Kidney (tissue), 14 donors: ENCODE data around the gene SLC12A3. TPM values are rescaled to one million over a fixed set of nuclear protein-coding genes. Genes with fewer than 3 reads are reported as not detected.

Experiments
- DNase-seq, 5 donors: peaks; one replicate each; pipeline ENCODE4 v3.0.0-alpha.2; 2013 to 2020
- FAIRE-seq: peaks from 2 replicates; lab custom pipeline; 2012; peaks lifted over from hg19 to GRCh38; lab: Jason Lieb, UNC
- H3K27ac ChIP-seq, 2 donors: one replicate each; pipeline ENCODE4 v1.7.0; 2013; ENCODE audit warnings: low read depth in 2 of 2, low read length in 2 of 2, inconsistent platforms in 1 of 2
- H3K27me3 ChIP-seq: one replicate; pipeline ENCODE4 v1.7.1; 2013; ENCODE audit warnings: low read length, inconsistent platforms; ENCODE audit not compliant: control insufficient read depth, insufficient read depth
- H3K36me3 ChIP-seq, 3 donors: one replicate each; pipeline versions ENCODE4 v1.7.0 to v1.7.1; 2013; ENCODE audit warnings: low read length in 3 of 3, control low read depth in 1 of 3, inconsistent platforms in 1 of 3; ENCODE audit not compliant: insufficient read depth in 3 of 3, control insufficient read depth in 2 of 3
- H3K4me1 ChIP-seq, 3 donors: one replicate each; pipeline versions ENCODE4 v1.7.0 to v1.7.1; 2013; ENCODE audit warnings: low read length in 3 of 3, inconsistent platforms in 1 of 3, low read depth in 1 of 3; ENCODE audit not compliant: control insufficient read depth in 2 of 3, insufficient read depth in 2 of 3
- H3K4me3 ChIP-seq, 3 donors: one replicate each; pipeline versions ENCODE4 v1.7.0 to v1.8.1; 2013; ENCODE audit warnings: low read length in 3 of 3, control low read depth in 1 of 3, inconsistent platforms in 1 of 3
- H3K9ac ChIP-seq, 3 donors: one replicate each; pipeline versions ENCODE4 v1.7.0 to v1.7.1; 2013; ENCODE audit warnings: low read length in 3 of 3, control low read depth in 1 of 3, inconsistent platforms in 1 of 3
- H3K9me3 ChIP-seq, 3 donors: one replicate each; pipeline versions ENCODE4 v1.7.0 to v1.7.1; 2013; ENCODE audit warnings: low read length in 3 of 3, control low read depth in 1 of 3, inconsistent platforms in 1 of 3; ENCODE audit not compliant: control insufficient read depth in 2 of 3, insufficient read depth in 1 of 3
- intact Hi-C: fragments of 100-400 bp; cut with DNase I; formaldehyde crosslinking; loops from one replicate; pipeline ENCODE4 v1.11.1; 2022
- polyA plus RNA-seq: library from polyadenylated mRNA; stranded (reverse); fragments of 350-450 nt; fragmentation: Illumina TruSeq; extraction: RNeasy Lipid Tissue Mini Kit (QIAGEN cat#74804); gene quantifications from one replicate; pipeline ENCODE4 v1.2.3, GENCODE V29; 2014; ENCODE audit warnings: low read depth, low replicate concordance; ENCODE audit not compliant: insufficient read depth
- total RNA-seq: library from RNA; stranded (reverse); fragmentation: NEBNext Ultra II Directional; extraction: Animal tissue kit (Norgen Biotek cat#: 25700); gene quantifications from one replicate; pipeline ENCODE4 v1.2.1, GENCODE V29; 2021
- TF ChIP-seq, protein P1 (sequence below): IDR thresholded peaks from 3 replicates; pipeline ENCODE4 v1.5.1; 2012; ENCODE audit warnings: mild to moderate bottlenecking, moderate library complexity, borderline replicate concordance; ENCODE audit not compliant: insufficient read depth; ENCODE audit errors: extremely low read depth
- donor health status: control.
- donor health status: control.
- donor health status: control.
- donor health status: control.
- donor health status: control.
- donor health status: DM: yes; HTN: yes; CAD: no.
- donor health status: Normal renal cell carcinoma (clear cell type).

Gene SLC12A3
- total and polyA plus RNA-seq, 2 donors from 2014 or later: 5.4 to 277 TPM

DNA sequence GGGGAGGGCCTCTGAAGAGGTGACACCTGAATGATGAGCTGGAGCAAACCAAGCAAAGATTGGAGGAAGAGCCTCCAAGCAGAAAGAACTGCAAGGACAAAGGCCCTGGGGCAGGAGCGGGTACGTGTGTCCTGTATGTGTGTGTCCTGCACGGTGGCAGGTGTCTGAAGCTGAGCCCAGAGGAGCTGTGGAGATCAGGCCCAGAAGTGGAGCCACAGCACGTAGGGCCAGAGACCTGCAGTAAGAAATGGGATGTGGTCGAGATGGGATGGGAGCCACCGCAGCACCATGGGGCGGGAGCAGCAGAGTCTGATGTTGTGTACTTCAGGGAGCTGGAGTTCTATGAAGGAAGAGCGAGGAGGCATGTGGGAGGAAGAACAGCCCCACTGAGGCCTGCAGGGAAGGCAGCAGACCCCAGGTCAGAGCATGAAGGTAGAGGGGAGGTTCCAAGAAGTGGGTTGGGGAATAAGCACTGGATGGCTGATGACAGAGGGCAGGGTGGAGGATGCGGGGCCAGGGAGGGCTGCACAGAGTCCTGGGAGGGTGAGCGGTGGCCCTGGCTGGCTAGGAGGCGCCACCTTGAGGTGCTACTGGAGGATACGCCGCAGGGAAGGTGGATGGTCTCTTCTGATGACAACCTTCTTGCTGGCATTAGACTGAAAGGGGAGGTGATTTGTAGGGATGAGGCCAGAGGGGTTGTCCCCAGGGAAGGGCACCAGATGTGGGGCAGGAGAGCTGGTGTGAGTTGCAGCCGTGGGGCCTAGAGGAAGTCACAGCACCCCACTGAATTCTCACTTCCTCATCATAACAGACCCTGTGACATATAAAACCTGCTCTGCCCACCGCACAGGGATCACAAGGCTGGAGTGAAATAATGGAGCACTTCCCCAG lies 86.1 kb downstream of the SLC12A3 start:
- TF ChIP-seq, protein P1, sequence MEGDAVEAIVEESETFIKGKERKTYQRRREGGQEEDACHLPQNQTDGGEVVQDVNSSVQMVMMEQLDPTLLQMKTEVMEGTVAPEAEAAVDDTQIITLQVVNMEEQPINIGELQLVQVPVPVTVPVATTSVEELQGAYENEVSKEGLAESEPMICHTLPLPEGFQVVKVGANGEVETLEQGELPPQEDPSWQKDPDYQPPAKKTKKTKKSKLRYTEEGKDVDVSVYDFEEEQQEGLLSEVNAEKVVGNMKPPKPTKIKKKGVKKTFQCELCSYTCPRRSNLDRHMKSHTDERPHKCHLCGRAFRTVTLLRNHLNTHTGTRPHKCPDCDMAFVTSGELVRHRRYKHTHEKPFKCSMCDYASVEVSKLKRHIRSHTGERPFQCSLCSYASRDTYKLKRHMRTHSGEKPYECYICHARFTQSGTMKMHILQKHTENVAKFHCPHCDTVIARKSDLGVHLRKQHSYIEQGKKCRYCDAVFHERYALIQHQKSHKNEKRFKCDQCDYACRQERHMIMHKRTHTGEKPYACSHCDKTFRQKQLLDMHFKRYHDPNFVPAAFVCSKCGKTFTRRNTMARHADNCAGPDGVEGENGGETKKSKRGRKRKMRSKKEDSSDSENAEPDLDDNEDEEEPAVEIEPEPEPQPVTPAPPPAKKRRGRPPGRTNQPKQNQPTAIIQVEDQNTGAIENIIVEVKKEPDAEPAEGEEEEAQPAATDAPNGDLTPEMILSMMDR: peak; percentile 60
- intact Hi-C loops: no loop called here
- peaks cover 0 to 4% (median 0%) of the 10 kb centered on the region in 3 donors for H3K4me1 ChIP-seq
- H3K27me3 ChIP-seq: no peaks in the 10 kb centered on the region
- DNase-seq (peak in 4 of 5 donors; percentile 47 to 67 (median 58)), FAIRE-seq (no peak)
- H3K27ac ChIP-seq: no peak overlapping the region
- no peak overlapping the region for H3K9ac ChIP-seq
- H3K4me3 ChIP-seq: no peak overlapping the region
- H3K9me3 ChIP-seq: no peaks in the 10 kb centered on the region
- H3K36me3 ChIP-seq: peaks cover 0 to 2% (median 0%) of the 10 kb centered on the region in 3 donors

DNA sequence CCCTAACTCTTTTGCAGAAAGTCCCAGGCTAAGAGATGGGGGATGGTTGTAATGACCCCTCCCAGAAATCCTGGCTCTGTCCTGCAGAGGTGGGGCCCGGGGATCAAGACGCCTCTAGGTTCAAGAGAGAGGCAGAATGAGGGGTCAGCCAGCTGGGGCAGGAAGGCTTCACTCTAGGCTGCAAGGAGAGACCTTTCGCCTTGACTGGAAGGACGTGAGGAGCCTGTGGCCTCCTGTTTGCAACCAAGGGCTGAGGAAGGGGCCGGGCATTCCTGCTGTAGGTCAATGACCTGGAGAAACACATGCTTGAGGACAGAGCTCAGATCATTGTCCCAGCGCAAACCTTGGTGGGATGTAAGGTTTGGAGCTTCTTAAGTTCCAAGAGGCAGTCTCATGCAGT lies 88.0 kb downstream of the SLC12A3 start:
- intact Hi-C loops: no loop called here
- FAIRE-seq (no peak), DNase-seq (no peak)
- Histone ChIP-seq H3K9me3 (no peaks in the 10 kb centered on the region), H3K4me1 (peaks cover 0 to 4% (median 0%) of the 10 kb centered on the region in 3 donors), H3K9ac (no peak overlapping the region), H3K4me3 (no peak overlapping the region), H3K27ac (no peak overlapping the region), H3K27me3 (no peaks in the 10 kb centered on the region), H3K36me3 (no peaks in the 10 kb centered on the region)
- TF ChIP-seq, protein P1: no peak

DNA sequence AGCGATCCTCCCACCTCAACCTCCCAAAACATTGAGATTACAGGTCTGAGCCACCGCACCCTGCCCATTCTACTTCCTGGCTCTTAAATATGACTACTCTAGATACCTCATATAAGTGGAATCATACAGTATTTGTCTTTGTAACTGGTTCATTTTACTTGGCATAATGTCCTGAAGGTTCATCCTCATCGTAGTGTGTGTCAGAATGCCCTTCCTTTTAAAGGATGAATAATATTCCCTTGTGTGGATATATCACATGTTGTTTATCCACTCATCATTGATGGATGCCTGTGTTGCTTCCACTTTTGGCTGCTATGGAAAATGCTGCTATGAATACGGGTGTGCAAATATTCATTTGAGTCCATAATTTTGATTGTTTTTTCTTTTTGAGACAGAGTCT lies 91.1 kb downstream of the SLC12A3 start:
- no peaks in the 10 kb centered on the region for H3K36me3 ChIP-seq
- H3K4me3 ChIP-seq: no peak overlapping the region
- H3K4me1 ChIP-seq: peaks cover 0 to 2% (median 0%) of the 10 kb centered on the region in 3 donors
- no peaks in the 10 kb centered on the region for H3K9me3 ChIP-seq
- TF ChIP-seq, protein P1: no peak
- intact Hi-C loops: no loop called here
- FAIRE-seq (no peak), DNase-seq (no peak)
- no peaks in the 10 kb centered on the region for H3K27me3 ChIP-seq
- no peak overlapping the region for H3K9ac ChIP-seq
- no peak overlapping the region for H3K27ac ChIP-seq
